Amniotic epithelial cell (primary cell): ENCODE data around the gene STOX2.

ENCODE experiments used
- DNase-seq: peaks from one replicate; pipeline ENCODE4 v3.0.0-alpha.2; 2010; ENCODE audit warnings: low read depth

Gene STOX2

GRCh38 chr4:183986291-183986970, 81.3 kb downstream of the STOX2 start:
- no peak for DNase-seq

GRCh38 chr4:183986971-183987946, 82.2 kb downstream of the STOX2 start:
- peak; percentile 92 for DNase-seq

- DNase-seq = peak; percentile 87
Observed at GRCh38 chr4:183987987-183988392, 82.9 kb downstream of the STOX2 start.

GRCh38 chr4:183988874-183989273, 83.8 kb downstream of the STOX2 start:
- DNase-seq = no peak

GRCh38 chr4:183989461-183989860, 84.4 kb downstream of the STOX2 start:
- DNase-seq = peak; percentile 93

GRCh38 chr4:183989931-183990330, 84.8 kb downstream of the STOX2 start:
- DNase-seq = peak; percentile 49

GRCh38 chr4:183993676-183994075, 88.6 kb downstream of the STOX2 start:
- no peak for DNase-seq

- peak; percentile 71 for DNase-seq
Observed at GRCh38 chr4:183995570-183995969, 90.5 kb downstream of the STOX2 start.

GRCh38 chr4:183996868-183997267, 91.8 kb downstream of the STOX2 start:
- peak; percentile 83 for DNase-seq

GRCh38 chr4:183999435-183999834, 94.3 kb downstream of the STOX2 start:
- DNase-seq = no peak

- DNase-seq = no peak
Observed at GRCh38 chr4:184000457-184001396, 95.6 kb downstream of the STOX2 start.

- no peak for DNase-seq
Observed at GRCh38 chr4:184003433-184003832, 98.3 kb downstream of the STOX2 start.

GRCh38 chr4:184007891-184008290, 102.8 kb downstream of the STOX2 start:
- DNase-seq = peak; percentile 32

GRCh38 chr4:184010696-184011095, 105.6 kb downstream of the STOX2 start:
- no peak for DNase-seq

GRCh38 chr4:184011826-184012380, 106.8 kb downstream of the STOX2 start:
- DNase-seq = no peak

- no peak for DNase-seq
Observed at GRCh38 chr4:184012937-184013336, 107.8 kb downstream of the STOX2 start.

GRCh38 chr4:184014301-184014700, 109.2 kb downstream of the STOX2 start:
- no peak for DNase-seq

- no peak for DNase-seq
Observed at GRCh38 chr4:184016759-184017668, 111.9 kb downstream of the STOX2 start.

GRCh38 chr4:184019076-184019475, 114.0 kb downstream of the STOX2 start:
- DNase-seq = no peak
